ENCODE data around the gene PER1.

The PER1 gene

GRCh38 chr17:8091033-8091687, 61.0 kb downstream of the PER1 start:
- no peak for DNase-seq (ENCODE audit: low read depth in 2 of 2)

All from stimulated activated CD4-positive, alpha-beta T cell treated with anti-CD3 and anti-CD28 coated beads, Interleukin-1b, Interleukin-23, amount 100 ng/mL, for 4 hours (primary cell).